Measurements from ENCODE around the gene MEF2C. TPM values are rescaled to one million over a fixed set of nuclear protein-coding genes. Genes with fewer than 3 reads are reported as not detected.
A peak's percentile ranks its signal among the peaks of the same experiment; 100 is the strongest.

MEF2C gene
- total and polyA plus RNA-seq, 2 donors, result 8.0 to 12.8 TPM

GRCh38 chr5:88736494-88736893 lies 146.5 kb downstream of the MEF2C start:
- Histone ChIP-seq H3K36me3 (ENCODE audit: control insufficient read depth in 2 of 2, insufficient read depth in 2 of 2, low read length in 1 of 2) (no peaks in the 10 kb centered on the region), H3K27me3 (ENCODE audit: control insufficient read depth in 2 of 2, insufficient read depth in 1 of 2, low read length in 1 of 2) (no peaks in the 10 kb centered on the region), H3K4me1 (ENCODE audit: control insufficient read depth in 2 of 2, insufficient read depth in 2 of 2, low read length in 2 of 2) (peaks cover 0 to 12% of the 10 kb centered on the region in 2 donors), H3K27ac (ENCODE audit: low read depth in 1 of 2, low read length in 1 of 2) (no peak overlapping the region), H3K9me3 (ENCODE audit: control insufficient read depth in 2 of 2, insufficient read depth in 1 of 2, low read length in 1 of 2) (no peaks in the 10 kb centered on the region), H3K4me3 (ENCODE audit: low read length in 2 of 2) (no peak overlapping the region)
- WGBS, result 100% methylated on average over 1 of the region's 2 CpGs
- DNase-seq (ENCODE audit: low read depth in 6 of 9, low spot score in 9 of 9), result no peak

DNA sequence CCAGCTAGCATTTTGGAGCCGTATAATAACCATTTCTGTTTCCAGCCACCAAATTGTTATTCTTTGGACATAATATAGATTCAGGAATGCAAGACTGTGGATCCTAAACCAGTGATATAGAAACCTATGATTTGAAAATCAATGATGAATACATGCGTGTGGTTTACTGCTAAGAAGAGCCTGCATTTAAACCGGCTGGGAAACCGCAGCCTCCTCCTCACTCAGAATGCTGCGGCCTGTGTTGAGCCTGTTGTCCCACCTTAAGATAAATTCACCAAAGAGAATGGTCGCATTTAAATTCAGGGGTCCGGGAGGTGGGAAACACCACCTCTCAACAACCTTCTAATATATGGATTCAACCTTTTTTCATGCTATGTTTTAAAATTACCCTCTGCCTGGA lies 148.0 kb downstream of the MEF2C start:
- WGBS, result 84% methylated on average over 7 of the region's 7 CpGs
- Histone ChIP-seq H3K9me3 (ENCODE audit: control insufficient read depth in 2 of 2, insufficient read depth in 1 of 2, low read length in 1 of 2) (no peaks in the 10 kb centered on the region), H3K4me3 (ENCODE audit: low read length in 2 of 2) (no peak overlapping the region), H3K27me3 (ENCODE audit: control insufficient read depth in 2 of 2, insufficient read depth in 1 of 2, low read length in 1 of 2) (no peaks in the 10 kb centered on the region), H3K27ac (ENCODE audit: low read depth in 1 of 2, low read length in 1 of 2) (no peak overlapping the region), H3K4me1 (ENCODE audit: control insufficient read depth in 2 of 2, insufficient read depth in 2 of 2, low read length in 2 of 2) (peaks cover 0 to 12% of the 10 kb centered on the region in 2 donors), H3K36me3 (ENCODE audit: control insufficient read depth in 2 of 2, insufficient read depth in 2 of 2, low read length in 1 of 2) (no peaks in the 10 kb centered on the region)
- DNase-seq (ENCODE audit: low read depth in 6 of 9, low spot score in 9 of 9), result no peak

GRCh38 chr5:88734191-88734640 lies 148.8 kb downstream of the MEF2C start:
- peak in 3 of 9 donors; percentile 23 to 56 (median 25) for DNase-seq (ENCODE audit: low read depth in 6 of 9, low spot score in 9 of 9)

GRCh38 chr5:88732862-88733261 lies 150.1 kb downstream of the MEF2C start:
- Histone ChIP-seq H3K4me3 (ENCODE audit: low read length in 2 of 2) (no peak overlapping the region), H3K9me3 (ENCODE audit: control insufficient read depth in 2 of 2, insufficient read depth in 1 of 2, low read length in 1 of 2) (no peaks in the 10 kb centered on the region), H3K27ac (ENCODE audit: low read depth in 1 of 2, low read length in 1 of 2) (no peak overlapping the region), H3K4me1 (ENCODE audit: control insufficient read depth in 2 of 2, insufficient read depth in 2 of 2, low read length in 2 of 2) (peaks cover 0 to 12% of the 10 kb centered on the region in 2 donors), H3K27me3 (ENCODE audit: control insufficient read depth in 2 of 2, insufficient read depth in 1 of 2, low read length in 1 of 2) (no peaks in the 10 kb centered on the region), H3K36me3 (ENCODE audit: control insufficient read depth in 2 of 2, insufficient read depth in 2 of 2, low read length in 1 of 2) (no peaks in the 10 kb centered on the region)
- WGBS, result 96% methylated on average over 2 of the region's 2 CpGs
- DNase-seq (ENCODE audit: low read depth in 6 of 9, low spot score in 9 of 9), result no peak

More at GRCh38 chr5:88734191-88734640, 148.8 kb downstream of the MEF2C start:
- WGBS, result 6% methylated on average over 6 of the region's 6 CpGs
- H3K27ac ChIP-seq (ENCODE audit: low read depth in 1 of 2, low read length in 1 of 2), result peak overlapping the region in 1 of 2 donors; percentile 33
- H3K27me3 ChIP-seq (ENCODE audit: control insufficient read depth in 2 of 2, insufficient read depth in 1 of 2, low read length in 1 of 2), result no peaks in the 10 kb centered on the region
- H3K36me3 ChIP-seq (ENCODE audit: control insufficient read depth in 2 of 2, insufficient read depth in 2 of 2, low read length in 1 of 2), result no peaks in the 10 kb centered on the region
- peaks cover 0 to 12% of the 10 kb centered on the region in 2 donors for H3K4me1 ChIP-seq (ENCODE audit: control insufficient read depth in 2 of 2, insufficient read depth in 2 of 2, low read length in 2 of 2)
- H3K4me3 ChIP-seq (ENCODE audit: low read length in 2 of 2), result no peak overlapping the region
- no peaks in the 10 kb centered on the region for H3K9me3 ChIP-seq (ENCODE audit: control insufficient read depth in 2 of 2, insufficient read depth in 1 of 2, low read length in 1 of 2)

DNA sequence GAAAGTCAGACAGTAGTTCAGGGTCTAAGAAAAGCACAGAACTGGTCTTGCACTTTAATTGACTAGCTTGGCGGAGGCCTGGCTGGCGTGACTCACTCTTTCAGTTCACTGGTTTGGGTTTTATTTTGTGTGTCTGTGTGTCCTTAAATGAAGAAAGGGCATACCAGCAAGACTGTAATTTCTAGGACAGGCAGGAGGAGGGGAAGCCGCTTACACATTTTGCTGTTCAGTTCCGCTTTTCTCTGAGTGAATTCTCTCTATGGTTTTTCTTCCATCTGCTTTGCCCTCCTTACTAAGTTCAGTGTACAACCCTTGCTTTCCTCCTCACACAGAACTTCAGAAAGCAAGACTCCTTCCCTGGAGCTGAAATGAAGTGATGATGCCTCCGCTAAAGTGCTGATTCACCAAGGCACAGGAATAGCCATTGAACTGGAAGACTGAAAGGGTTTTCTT lies 150.8 kb downstream of the MEF2C start:
- no peak overlapping the region for H3K4me3 ChIP-seq (ENCODE audit: low read length in 2 of 2)
- no peaks in the 10 kb centered on the region for H3K9me3 ChIP-seq (ENCODE audit: control insufficient read depth in 2 of 2, insufficient read depth in 1 of 2, low read length in 1 of 2)
- H3K27me3 ChIP-seq (ENCODE audit: control insufficient read depth in 2 of 2, insufficient read depth in 1 of 2, low read length in 1 of 2), result no peaks in the 10 kb centered on the region
- 45% methylated on average over 5 of the region's 5 CpGs for WGBS
- H3K4me1 ChIP-seq (ENCODE audit: control insufficient read depth in 2 of 2, insufficient read depth in 2 of 2, low read length in 2 of 2), result peaks cover 0 to 12% of the 10 kb centered on the region in 2 donors
- peak in 1 of 9 donors; percentile 36 for DNase-seq (ENCODE audit: low read depth in 6 of 9, low spot score in 9 of 9)
- no peak overlapping the region for H3K27ac ChIP-seq (ENCODE audit: low read depth in 1 of 2, low read length in 1 of 2)
- H3K36me3 ChIP-seq (ENCODE audit: control insufficient read depth in 2 of 2, insufficient read depth in 2 of 2, low read length in 1 of 2), result no peaks in the 10 kb centered on the region

- 23% methylated on average over 1 of the region's 1 CpG for WGBS
- Histone ChIP-seq H3K36me3 (ENCODE audit: control insufficient read depth in 2 of 2, insufficient read depth in 2 of 2, low read length in 1 of 2) (no peaks in the 10 kb centered on the region), H3K27ac (ENCODE audit: low read depth in 1 of 2, low read length in 1 of 2) (no peak overlapping the region), H3K4me1 (ENCODE audit: control insufficient read depth in 2 of 2, insufficient read depth in 2 of 2, low read length in 2 of 2) (peaks cover 0 to 12% of the 10 kb centered on the region in 2 donors), H3K27me3 (ENCODE audit: control insufficient read depth in 2 of 2, insufficient read depth in 1 of 2, low read length in 1 of 2) (no peaks in the 10 kb centered on the region), H3K4me3 (ENCODE audit: low read length in 2 of 2) (no peak overlapping the region), H3K9me3 (ENCODE audit: control insufficient read depth in 2 of 2, insufficient read depth in 1 of 2, low read length in 1 of 2) (no peaks in the 10 kb centered on the region)
- DNase-seq (ENCODE audit: low read depth in 6 of 9, low spot score in 9 of 9), result no peak
These were observed 153.2 kb downstream of the MEF2C start for GRCh38 chr5:88729829-88730182.

GRCh38 chr5:88729084-88729828 lies 153.7 kb downstream of the MEF2C start:
- Histone ChIP-seq H3K36me3 (ENCODE audit: control insufficient read depth in 2 of 2, insufficient read depth in 2 of 2, low read length in 1 of 2) (no peaks in the 10 kb centered on the region), H3K4me3 (ENCODE audit: low read length in 2 of 2) (no peak overlapping the region), H3K27me3 (ENCODE audit: control insufficient read depth in 2 of 2, insufficient read depth in 1 of 2, low read length in 1 of 2) (no peaks in the 10 kb centered on the region), H3K9me3 (ENCODE audit: control insufficient read depth in 2 of 2, insufficient read depth in 1 of 2, low read length in 1 of 2) (no peaks in the 10 kb centered on the region), H3K4me1 (ENCODE audit: control insufficient read depth in 2 of 2, insufficient read depth in 2 of 2, low read length in 2 of 2) (peaks cover 0 to 12% of the 10 kb centered on the region in 2 donors), H3K27ac (ENCODE audit: low read depth in 1 of 2, low read length in 1 of 2) (no peak overlapping the region)
- WGBS, result 96% methylated on average over 5 of the region's 5 CpGs
- DNase-seq (ENCODE audit: low read depth in 6 of 9, low spot score in 9 of 9), result peak; percentile 27 to 88 (median 79)

DNA sequence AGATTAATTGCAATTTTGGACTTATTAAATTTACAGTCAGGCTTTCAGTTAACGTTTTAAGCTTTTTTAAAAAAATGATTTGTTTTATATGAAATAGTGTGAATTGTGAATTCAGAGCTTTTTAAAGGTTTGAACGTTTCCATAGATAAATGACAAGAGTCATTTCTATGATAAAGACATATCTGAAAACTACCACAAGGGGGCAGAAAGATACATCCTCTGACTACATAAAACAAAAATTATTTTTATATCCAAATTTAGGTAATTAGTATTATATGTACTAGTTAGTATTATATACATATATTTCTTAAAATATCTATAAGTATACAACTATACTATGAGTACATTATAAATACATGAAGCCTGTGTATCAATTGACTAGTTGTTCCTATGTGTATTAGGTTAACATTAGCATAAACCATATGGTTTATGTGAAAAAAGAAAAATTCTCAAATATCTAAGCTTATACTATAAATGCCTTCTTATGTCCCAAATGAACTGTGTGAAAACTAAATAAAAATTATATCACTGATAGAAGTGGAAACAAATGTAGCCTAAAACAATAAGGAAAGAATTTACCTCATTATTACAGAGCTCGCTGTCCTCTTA lies 155.2 kb downstream of the MEF2C start:
- no peaks in the 10 kb centered on the region for H3K36me3 ChIP-seq (ENCODE audit: control insufficient read depth in 2 of 2, insufficient read depth in 2 of 2, low read length in 1 of 2)
- no peaks in the 10 kb centered on the region for H3K27me3 ChIP-seq (ENCODE audit: control insufficient read depth in 2 of 2, insufficient read depth in 1 of 2, low read length in 1 of 2)
- WGBS, result 57% methylated on average over 3 of the region's 3 CpGs
- peak in 3 of 9 donors; percentile 8 to 52 (median 25) for DNase-seq (ENCODE audit: low read depth in 6 of 9, low spot score in 9 of 9)
- no peak overlapping the region for H3K27ac ChIP-seq (ENCODE audit: low read depth in 1 of 2, low read length in 1 of 2)
- no peaks in the 10 kb centered on the region for H3K9me3 ChIP-seq (ENCODE audit: control insufficient read depth in 2 of 2, insufficient read depth in 1 of 2, low read length in 1 of 2)
- peaks cover 0 to 6% of the 10 kb centered on the region in 2 donors for H3K4me1 ChIP-seq (ENCODE audit: control insufficient read depth in 2 of 2, insufficient read depth in 2 of 2, low read length in 2 of 2)
- H3K4me3 ChIP-seq (ENCODE audit: low read length in 2 of 2), result no peak overlapping the region

GRCh38 chr5:88725454-88725853 lies 157.5 kb downstream of the MEF2C start:
- H3K36me3 ChIP-seq (ENCODE audit: control insufficient read depth in 2 of 2, insufficient read depth in 2 of 2, low read length in 1 of 2), result no peaks in the 10 kb centered on the region
- no peak for DNase-seq (ENCODE audit: low read depth in 6 of 9, low spot score in 9 of 9)
- WGBS, result 95% methylated on average over 3 of the region's 3 CpGs

More at GRCh38 chr5:88725454-88725853, 157.5 kb downstream of the MEF2C start:
- H3K27me3 ChIP-seq (ENCODE audit: control insufficient read depth in 2 of 2, insufficient read depth in 1 of 2, low read length in 1 of 2), result no peaks in the 10 kb centered on the region
- H3K27ac ChIP-seq (ENCODE audit: low read depth in 1 of 2, low read length in 1 of 2), result no peak overlapping the region
- no peak overlapping the region for H3K4me3 ChIP-seq (ENCODE audit: low read length in 2 of 2)
- H3K9me3 ChIP-seq (ENCODE audit: control insufficient read depth in 2 of 2, insufficient read depth in 1 of 2, low read length in 1 of 2), result no peaks in the 10 kb centered on the region
- H3K4me1 ChIP-seq (ENCODE audit: control insufficient read depth in 2 of 2, insufficient read depth in 2 of 2, low read length in 2 of 2), result no peaks in the 10 kb centered on the region
